Brain pericyte (primary cell): ENCODE measurements around the gene P3H2.
"Not testable (repeated sequence)": the region's sequence is repeated elsewhere in the genome, so short reads cannot be mapped to it uniquely, and the experiment has no call there.

Experiments used
- DNase-seq: peaks from one replicate; pipeline ENCODE4 v3.0.0-alpha.2; 2012; ENCODE audit warnings: low read depth, low spot score

The P3H2 gene, protein sequence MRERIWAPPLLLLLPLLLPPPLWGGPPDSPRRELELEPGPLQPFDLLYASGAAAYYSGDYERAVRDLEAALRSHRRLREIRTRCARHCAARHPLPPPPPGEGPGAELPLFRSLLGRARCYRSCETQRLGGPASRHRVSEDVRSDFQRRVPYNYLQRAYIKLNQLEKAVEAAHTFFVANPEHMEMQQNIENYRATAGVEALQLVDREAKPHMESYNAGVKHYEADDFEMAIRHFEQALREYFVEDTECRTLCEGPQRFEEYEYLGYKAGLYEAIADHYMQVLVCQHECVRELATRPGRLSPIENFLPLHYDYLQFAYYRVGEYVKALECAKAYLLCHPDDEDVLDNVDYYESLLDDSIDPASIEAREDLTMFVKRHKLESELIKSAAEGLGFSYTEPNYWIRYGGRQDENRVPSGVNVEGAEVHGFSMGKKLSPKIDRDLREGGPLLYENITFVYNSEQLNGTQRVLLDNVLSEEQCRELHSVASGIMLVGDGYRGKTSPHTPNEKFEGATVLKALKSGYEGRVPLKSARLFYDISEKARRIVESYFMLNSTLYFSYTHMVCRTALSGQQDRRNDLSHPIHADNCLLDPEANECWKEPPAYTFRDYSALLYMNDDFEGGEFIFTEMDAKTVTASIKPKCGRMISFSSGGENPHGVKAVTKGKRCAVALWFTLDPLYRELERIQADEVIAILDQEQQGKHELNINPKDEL

DNA sequence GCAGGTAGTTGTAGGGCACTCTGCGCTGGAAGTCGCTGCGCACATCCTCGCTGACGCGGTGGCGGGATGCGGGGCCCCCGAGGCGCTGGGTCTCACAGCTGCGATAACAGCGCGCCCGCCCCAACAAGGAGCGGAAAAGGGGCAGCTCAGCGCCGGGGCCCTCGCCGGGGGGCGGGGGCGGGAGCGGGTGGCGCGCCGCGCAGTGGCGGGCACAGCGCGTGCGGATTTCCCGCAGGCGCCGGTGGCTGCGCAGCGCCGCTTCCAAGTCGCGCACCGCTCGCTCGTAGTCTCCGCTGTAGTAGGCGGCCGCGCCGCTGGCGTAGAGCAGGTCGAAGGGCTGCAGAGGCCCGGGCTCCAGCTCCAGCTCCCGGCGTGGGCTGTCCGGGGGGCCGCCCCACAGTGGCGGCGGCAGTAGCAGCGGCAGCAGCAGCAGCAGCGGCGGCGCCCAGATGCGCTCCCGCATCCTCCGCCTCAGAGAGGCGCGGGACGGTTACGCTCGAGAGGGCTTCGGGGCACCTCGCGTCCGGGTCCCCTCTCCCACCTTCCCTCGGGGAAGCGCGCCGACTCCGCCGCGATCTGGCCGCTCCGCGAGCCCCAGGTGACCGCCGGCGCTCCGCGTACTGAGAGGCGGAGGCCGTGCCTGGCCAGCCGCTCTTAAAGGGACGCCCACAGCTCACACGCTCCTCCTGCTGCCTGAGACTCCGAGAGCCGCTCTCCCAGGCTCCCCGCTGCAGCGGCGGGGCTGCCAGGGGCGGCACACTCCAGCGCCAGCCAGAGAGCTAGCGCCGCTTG is at the start of gene P3H2:
TSS of gene P3H2 (minus strand) at position 629 of the 792 bp plus-strand sequence. CDS start at position 463, 166 bp downstream.
- peak; percentile 75 for DNase-seq

- DNase-seq: no peak
Measured at GRCh38 chr3:190169877-190170276, 49.2 kb upstream of the P3H2 start.

DNA sequence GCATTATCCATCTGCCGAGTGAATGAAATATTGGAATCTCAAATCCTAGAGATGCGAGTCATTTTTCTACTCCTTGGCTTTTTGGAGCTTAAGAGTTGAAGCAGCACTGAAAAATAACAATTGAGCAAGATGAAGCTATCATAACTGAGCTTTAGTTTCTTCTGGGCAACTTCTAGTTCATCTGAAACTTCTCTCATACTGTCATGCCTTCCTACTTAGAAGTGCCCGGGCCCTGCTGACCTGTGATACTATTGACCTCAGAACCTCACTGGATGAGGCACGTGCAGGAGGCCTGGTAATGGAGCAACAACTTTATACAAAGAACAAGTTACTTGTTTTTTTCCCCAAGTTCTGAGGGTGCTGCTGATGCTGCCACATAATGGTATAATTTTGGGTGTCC is 48.5 kb upstream of the P3H2 start:
- DNase-seq: no peak

GRCh38 chr3:190167936-190168680 is 47.4 kb upstream of the P3H2 start:
- no peak for DNase-seq

DNA sequence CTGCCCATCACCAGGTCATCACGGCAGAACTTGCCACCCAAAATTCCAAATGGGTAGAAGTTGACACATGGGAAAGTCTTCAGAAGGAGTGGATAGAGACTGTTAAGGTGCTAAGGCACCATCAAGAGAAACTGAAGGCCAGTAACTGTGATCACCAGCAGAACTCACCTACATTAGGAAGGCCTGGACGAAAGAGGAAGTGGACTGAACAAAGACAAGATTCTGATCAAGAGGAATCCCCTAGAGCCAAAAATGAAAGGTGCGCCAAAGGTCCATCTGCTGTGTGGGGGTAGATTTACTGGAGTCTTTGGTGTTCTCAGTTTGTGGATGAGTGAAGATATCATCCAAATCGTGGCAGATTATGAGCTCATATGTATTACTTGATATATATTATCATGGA is 46.3 kb upstream of the P3H2 start:
- DNase-seq: no peak

DNA sequence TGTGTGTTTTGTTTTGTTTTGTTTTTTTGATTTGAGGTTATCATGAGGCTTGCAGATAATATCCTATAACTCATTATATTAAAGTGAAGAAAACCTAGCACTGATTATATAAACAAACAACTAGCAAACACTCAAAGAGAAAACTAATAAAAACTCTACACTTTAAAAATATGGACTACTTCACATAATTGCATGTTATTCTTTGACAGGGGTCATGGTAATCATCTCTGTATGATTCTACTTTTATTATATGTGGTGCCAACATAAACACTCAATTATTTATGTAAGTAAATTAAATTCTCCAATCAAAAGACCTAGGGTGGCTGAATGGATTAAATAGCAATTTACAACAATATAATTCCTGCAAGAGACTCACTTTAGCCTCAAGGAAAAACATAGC is 44.6 kb upstream of the P3H2 start:
- DNase-seq: no peak

DNA sequence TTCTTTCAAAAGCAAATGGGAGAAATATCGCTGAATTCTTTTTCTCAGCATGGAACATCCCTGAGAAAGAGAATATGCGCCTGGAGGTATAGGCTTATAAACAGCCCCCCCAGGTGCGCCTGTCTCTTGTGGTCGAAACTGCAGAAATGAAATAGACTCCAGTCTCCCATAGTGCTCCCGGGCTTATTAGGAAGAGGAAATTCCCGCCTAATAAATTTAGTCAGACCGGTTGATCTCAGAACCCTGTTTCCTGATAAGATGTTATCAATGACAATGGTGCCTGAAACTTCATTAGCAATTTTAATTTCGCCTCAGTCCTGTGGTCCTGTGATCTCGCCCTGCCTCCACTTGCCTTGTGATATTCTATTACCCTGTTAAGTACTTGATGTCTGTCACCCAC is 41.3 kb upstream of the P3H2 start:
- not testable (repeated sequence) for DNase-seq

GRCh38 chr3:190159902-190160435 is 39.3 kb upstream of the P3H2 start:
- DNase-seq: no peak

GRCh38 chr3:190158261-190158660 is 37.6 kb upstream of the P3H2 start:
- no peak for DNase-seq

DNA sequence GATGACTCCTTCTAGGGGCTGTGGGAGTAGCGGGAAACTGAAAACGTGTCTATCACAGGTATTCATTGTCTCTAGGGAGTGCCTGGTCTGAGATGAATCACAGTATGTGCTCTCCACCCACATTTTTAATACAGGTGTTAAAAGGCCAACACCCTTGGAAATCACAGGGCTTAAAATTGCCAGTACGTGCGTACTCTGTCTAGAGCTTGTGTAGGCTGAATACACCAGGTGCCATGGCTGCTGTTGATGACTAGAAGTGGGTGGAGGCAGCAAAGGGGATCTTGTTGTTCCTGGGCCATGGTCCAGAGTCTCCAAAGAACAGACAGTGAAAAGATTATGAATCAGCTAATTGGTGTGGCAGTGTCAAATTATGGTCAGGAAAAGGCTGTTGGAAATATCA is 35.1 kb upstream of the P3H2 start:
- no peak for DNase-seq

DNA sequence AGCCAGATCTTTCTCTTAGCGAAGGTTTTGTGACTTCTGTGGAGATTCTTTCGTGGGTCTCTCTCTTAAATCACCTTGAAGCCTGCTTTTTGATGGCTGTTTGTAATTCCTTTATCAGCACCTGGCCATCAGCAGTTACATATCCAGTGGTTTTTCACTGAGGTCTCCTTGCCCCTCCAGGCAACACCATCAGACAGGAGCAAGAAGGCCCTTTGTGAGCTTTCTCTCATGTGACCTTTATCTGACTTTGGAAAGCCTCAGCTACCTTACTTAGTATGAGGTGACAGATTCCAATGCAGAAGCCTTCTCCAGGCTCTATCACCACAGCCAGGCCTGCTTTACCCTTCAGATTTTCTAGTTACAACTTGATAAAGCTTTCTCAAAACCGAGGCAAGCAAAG is 30.0 kb upstream of the P3H2 start:
- no peak for DNase-seq

- not testable (repeated sequence) for DNase-seq
Measured at GRCh38 chr3:190149830-190150619, 29.3 kb upstream of the P3H2 start.

- DNase-seq: not testable (repeated sequence)
Measured at GRCh38 chr3:190144793-190145192, 24.1 kb upstream of the P3H2 start.

GRCh38 chr3:190142041-190142440 is 21.3 kb upstream of the P3H2 start:
- DNase-seq: no peak

DNA sequence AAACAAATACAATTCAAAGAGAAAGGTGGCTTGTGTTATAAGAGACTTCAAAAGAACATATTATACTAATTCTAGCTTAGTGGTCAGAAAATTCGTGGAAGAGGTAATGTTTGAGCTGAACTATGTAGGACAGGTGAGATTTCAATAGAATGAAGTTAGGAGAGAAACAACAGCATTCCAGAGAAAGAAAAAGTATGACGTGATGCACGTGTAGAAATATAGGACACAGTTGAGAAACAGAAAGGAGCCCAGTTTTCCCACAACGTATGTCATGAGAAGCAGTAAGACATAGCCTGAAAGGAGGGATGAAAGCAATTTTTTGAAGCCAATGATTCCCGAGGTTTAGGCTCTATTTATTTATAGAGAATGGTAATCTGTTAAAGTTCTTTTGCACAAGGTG is 18.7 kb upstream of the P3H2 start:
- no peak for DNase-seq

DNA sequence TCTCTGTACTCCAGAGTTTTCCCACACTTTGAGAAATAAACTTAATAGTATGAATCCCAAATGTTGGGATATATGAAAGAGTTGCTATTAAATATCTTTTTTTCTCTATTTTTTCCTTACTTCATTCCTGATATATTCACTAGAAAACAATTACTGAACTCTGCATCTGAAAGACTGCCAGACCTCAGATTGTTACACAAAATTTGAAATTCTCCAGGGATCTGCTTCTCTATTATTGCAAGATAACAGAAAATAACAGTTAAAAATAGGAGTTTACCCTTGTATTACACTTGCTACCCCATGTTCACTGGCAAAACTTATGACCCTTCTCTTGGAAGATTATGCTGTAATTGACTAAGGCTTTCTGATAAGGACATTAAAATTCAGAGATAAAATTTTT is 11.7 kb upstream of the P3H2 start:
- no peak for DNase-seq

DNA sequence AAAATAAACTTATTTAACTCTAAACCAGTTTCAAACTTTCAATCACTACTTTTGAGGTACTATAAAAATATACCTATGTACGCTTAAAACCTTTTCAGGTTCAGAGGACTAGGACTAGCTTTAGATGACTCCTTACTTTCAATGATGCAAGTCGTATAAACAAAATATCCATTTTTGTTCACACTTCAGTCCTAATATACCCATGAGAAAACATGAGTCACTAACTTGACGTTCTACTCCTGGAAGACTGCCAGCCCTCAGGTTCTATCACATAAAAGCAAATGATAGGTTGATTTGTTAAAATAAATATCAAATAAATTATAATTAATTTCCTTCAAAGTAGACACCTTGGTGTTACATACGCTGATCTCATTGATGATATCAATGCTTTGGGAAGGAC is 10.6 kb upstream of the P3H2 start:
- no peak for DNase-seq

GRCh38 chr3:190130696-190131095 is 10.0 kb upstream of the P3H2 start:
- peak; percentile 50 for DNase-seq

DNA sequence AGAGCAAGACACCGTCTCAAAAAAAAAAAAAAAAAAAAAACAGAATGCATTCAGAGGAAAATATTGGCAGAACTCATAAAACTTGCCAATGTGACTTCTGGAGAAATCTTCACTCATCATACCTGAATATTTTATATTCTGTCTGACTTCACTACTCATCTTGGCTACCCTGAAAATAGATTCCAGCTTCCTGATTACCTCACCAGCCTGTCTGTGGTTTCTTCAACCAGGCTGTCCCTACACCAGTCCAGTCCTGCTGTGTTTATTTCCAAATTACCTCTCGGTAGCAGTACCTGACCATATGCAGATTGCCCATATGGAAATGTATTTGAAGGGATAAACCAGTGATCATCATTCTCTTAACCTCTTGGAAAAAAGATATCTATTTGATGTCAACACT is 9.3 kb upstream of the P3H2 start:
- no peak for DNase-seq

DNA sequence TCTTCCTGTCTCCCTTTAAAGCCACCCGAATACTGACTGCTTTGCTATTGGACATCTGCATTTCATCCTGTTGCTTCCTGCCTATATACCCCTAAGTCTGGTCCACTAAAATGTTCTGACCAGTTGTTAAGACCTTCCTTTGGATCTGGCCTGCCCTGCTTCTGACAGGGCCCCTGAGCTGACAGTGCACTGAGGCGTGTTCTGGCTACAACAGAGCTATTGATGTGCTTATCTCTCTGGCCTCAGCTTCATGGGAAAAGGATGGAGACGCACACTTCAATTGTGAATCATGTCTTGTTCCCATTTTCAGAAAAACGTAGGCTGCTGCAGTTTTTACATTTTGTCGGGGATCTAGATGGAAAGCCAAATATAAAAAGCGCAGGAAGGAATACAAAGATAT is 7.1 kb upstream of the P3H2 start:
- DNase-seq: no peak

DNA sequence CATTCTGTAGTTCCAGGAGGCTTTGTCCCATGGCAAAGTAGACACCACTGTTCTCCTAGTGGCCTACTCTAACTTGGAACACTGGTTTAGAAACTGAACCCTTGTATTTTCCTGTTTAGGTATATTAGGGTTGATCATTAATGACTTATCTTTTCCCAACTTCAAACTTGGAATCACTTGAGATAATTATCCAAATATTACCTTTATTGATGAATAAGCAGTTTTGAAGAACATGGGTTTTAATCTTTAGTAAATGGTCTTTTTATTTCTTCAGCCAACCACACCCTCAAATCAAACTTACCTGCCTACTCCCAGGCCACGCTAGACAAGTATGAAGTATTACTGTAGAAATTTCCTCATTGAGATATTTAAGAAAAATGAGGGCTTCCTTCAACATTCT is 6.5 kb upstream of the P3H2 start:
- DNase-seq: no peak
